ENCODE data around the gene DNMT3A.

Gene DNMT3A

GRCh38 chr2:25330937-25331336 lies 10.8 kb downstream of the DNMT3A start:
- no peak for DNase-seq
- no peaks in the 10 kb centered on the region for H3K27me3 ChIP-seq (ENCODE audit: insufficient read depth, low read depth, severe bottlenecking)
- no peak overlapping the region for H3K27ac ChIP-seq
- H3K36me3 ChIP-seq, result peaks cover 12% of the 10 kb centered on the region
- TF ChIP-seq CTCF (IDR thresholded peaks at IDR 0.05; ENCODE audit: low read depth, low read length), result no peak
- peaks cover 10% of the 10 kb centered on the region for H3K9me3 ChIP-seq (ENCODE audit: severe bottlenecking)
- H3K4me3 ChIP-seq (ENCODE audit: low read depth, low read length), result no peak overlapping the region

GRCh38 chr2:25330273-25330672 lies 11.5 kb downstream of the DNMT3A start:
- H3K9me3 ChIP-seq (ENCODE audit: severe bottlenecking), result peaks cover 14% of the 10 kb centered on the region
- H3K27me3 ChIP-seq (ENCODE audit: insufficient read depth, low read depth, severe bottlenecking), result no peaks in the 10 kb centered on the region
- no peak for DNase-seq
- no peak for TF ChIP-seq CTCF (IDR thresholded peaks at IDR 0.05; ENCODE audit: low read depth, low read length)
- H3K4me3 ChIP-seq (ENCODE audit: low read depth, low read length), result no peak overlapping the region
- H3K36me3 ChIP-seq, result peaks cover 12% of the 10 kb centered on the region
- H3K27ac ChIP-seq, result no peak overlapping the region

- no peak overlapping the region for H3K4me3 ChIP-seq (ENCODE audit: low read depth, low read length)
- peaks cover 12% of the 10 kb centered on the region for H3K36me3 ChIP-seq
- no peak for TF ChIP-seq CTCF (IDR thresholded peaks at IDR 0.05; ENCODE audit: low read depth, low read length)
- no peaks in the 10 kb centered on the region for H3K27me3 ChIP-seq (ENCODE audit: insufficient read depth, low read depth, severe bottlenecking)
- no peak for DNase-seq
- no peak overlapping the region for H3K27ac ChIP-seq
- H3K9me3 ChIP-seq (ENCODE audit: severe bottlenecking), result peaks cover 14% of the 10 kb centered on the region
Measured at GRCh38 chr2:25328152-25329085, 13.3 kb downstream of the DNMT3A start.

GRCh38 chr2:25326326-25327013 lies 15.3 kb downstream of the DNMT3A start:
- Histone ChIP-seq H3K27me3 (ENCODE audit: insufficient read depth, low read depth, severe bottlenecking) (no peaks in the 10 kb centered on the region), H3K36me3 (peaks cover 12% of the 10 kb centered on the region), H3K4me3 (ENCODE audit: low read depth, low read length) (no peak overlapping the region), H3K27ac (no peak overlapping the region), H3K9me3 (ENCODE audit: severe bottlenecking) (peaks cover 14% of the 10 kb centered on the region)
- DNase-seq, result no peak
- TF ChIP-seq CTCF (IDR thresholded peaks at IDR 0.05; ENCODE audit: low read depth, low read length), result no peak

GRCh38 chr2:25324905-25325592 lies 16.7 kb downstream of the DNMT3A start:
- no peak overlapping the region for H3K27ac ChIP-seq
- H3K27me3 ChIP-seq (ENCODE audit: insufficient read depth, low read depth, severe bottlenecking), result no peaks in the 10 kb centered on the region
- DNase-seq, result no peak
- no peak for TF ChIP-seq CTCF (IDR thresholded peaks at IDR 0.05; ENCODE audit: low read depth, low read length)
- no peak overlapping the region for H3K4me3 ChIP-seq (ENCODE audit: low read depth, low read length)
- H3K36me3 ChIP-seq, result peaks cover 12% of the 10 kb centered on the region
- H3K9me3 ChIP-seq (ENCODE audit: severe bottlenecking), result peaks cover 20% of the 10 kb centered on the region
